ENCODE measurements around the gene MPDU1.

DNA sequence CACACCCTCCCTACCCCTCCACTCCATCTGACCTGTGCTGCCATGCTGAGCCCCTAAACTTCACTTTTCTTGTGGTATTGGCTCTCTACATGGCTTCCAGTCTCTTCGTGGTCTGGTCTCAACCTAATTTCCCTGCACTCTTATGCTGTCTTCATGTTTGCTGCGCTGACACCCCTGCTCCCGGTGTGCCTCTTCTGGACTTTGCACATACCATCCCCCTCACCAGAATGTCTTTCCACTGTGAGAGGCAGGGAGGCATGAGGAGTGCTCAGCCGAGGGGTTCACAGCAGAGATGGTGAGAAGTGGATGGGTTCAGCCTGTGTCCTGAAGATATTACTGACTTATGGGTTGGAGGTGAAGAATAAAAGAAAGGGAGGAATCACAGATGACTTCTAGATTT is 32.3 kb upstream of the MPDU1 start:
- TF ChIP-seq JUND (IDR thresholded peaks at IDR 0.05) (no peak), SP1 (IDR thresholded peaks at IDR 0.05) (no peak), EGR1 (IDR thresholded peaks at IDR 0.05; ENCODE audit: low read depth in 2 of 2) (no peak), GABPA (IDR thresholded peaks at IDR 0.05 in 1 of 2, conservative IDR thresholded peaks at IDR 0.05 in 1 of 2) (no peak), YY1 (IDR thresholded peaks at IDR 0.05) (no peak), RAD21 (IDR thresholded peaks at IDR 0.05) (no peak)
- TF ChIP-seq, protein P1, sequence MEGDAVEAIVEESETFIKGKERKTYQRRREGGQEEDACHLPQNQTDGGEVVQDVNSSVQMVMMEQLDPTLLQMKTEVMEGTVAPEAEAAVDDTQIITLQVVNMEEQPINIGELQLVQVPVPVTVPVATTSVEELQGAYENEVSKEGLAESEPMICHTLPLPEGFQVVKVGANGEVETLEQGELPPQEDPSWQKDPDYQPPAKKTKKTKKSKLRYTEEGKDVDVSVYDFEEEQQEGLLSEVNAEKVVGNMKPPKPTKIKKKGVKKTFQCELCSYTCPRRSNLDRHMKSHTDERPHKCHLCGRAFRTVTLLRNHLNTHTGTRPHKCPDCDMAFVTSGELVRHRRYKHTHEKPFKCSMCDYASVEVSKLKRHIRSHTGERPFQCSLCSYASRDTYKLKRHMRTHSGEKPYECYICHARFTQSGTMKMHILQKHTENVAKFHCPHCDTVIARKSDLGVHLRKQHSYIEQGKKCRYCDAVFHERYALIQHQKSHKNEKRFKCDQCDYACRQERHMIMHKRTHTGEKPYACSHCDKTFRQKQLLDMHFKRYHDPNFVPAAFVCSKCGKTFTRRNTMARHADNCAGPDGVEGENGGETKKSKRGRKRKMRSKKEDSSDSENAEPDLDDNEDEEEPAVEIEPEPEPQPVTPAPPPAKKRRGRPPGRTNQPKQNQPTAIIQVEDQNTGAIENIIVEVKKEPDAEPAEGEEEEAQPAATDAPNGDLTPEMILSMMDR (IDR thresholded peaks at IDR 0.05; ENCODE audit: low read depth, low read length, missing input control) = no peak
- TF ChIP-seq, protein P2, sequence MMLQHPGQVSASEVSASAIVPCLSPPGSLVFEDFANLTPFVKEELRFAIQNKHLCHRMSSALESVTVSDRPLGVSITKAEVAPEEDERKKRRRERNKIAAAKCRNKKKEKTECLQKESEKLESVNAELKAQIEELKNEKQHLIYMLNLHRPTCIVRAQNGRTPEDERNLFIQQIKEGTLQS (IDR thresholded peaks at IDR 0.05) = no peak
- TF ChIP-seq, protein P3, sequence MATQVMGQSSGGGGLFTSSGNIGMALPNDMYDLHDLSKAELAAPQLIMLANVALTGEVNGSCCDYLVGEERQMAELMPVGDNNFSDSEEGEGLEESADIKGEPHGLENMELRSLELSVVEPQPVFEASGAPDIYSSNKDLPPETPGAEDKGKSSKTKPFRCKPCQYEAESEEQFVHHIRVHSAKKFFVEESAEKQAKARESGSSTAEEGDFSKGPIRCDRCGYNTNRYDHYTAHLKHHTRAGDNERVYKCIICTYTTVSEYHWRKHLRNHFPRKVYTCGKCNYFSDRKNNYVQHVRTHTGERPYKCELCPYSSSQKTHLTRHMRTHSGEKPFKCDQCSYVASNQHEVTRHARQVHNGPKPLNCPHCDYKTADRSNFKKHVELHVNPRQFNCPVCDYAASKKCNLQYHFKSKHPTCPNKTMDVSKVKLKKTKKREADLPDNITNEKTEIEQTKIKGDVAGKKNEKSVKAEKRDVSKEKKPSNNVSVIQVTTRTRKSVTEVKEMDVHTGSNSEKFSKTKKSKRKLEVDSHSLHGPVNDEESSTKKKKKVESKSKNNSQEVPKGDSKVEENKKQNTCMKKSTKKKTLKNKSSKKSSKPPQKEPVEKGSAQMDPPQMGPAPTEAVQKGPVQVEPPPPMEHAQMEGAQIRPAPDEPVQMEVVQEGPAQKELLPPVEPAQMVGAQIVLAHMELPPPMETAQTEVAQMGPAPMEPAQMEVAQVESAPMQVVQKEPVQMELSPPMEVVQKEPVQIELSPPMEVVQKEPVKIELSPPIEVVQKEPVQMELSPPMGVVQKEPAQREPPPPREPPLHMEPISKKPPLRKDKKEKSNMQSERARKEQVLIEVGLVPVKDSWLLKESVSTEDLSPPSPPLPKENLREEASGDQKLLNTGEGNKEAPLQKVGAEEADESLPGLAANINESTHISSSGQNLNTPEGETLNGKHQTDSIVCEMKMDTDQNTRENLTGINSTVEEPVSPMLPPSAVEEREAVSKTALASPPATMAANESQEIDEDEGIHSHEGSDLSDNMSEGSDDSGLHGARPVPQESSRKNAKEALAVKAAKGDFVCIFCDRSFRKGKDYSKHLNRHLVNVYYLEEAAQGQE (IDR thresholded peaks at IDR 0.05) = no peak
